Measurements from ENCODE around the gene CSRNP3.

DNA sequence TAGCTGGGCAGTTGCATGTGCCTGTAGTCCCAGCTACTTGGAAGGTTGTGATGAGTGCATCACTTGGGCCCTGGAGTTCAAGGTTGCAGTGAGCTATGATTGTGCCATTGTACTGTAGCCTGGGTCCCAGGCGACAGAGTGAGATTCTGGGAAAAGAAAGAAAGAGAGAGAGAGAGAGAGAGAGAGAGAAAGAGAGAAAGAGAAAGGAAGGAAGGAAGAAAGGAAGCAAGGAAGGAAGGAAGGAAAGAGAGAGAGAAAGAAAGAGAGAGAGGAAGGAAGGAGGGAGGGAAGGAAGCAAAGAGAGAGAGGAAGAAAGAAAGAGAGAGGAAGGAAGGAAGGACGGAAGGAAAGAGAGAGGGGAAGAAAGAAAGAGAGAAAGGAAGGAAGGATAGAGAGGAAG, 196.1 kb downstream of the CSRNP3 start:
- TF ChIP-seq POLR2AphosphoS5 (IDR thresholded peaks at IDR 0.05; ENCODE audit: borderline replicate concordance, low read depth, low read length) (no peak), FOXP2 (optimal IDR thresholded peaks at IDR 0.05; ENCODE audit: control extremely low read depth, extremely low read length, insufficient read depth) (no peak), EZH2 (IDR thresholded peaks at IDR 0.05) (no peak)

Measured in SK-N-MC (cell line).